Measurements from ENCODE around the gene CDH19.
A peak's percentile ranks its signal among the peaks of the same experiment; 100 is the strongest.

The CDH19 gene

DNA sequence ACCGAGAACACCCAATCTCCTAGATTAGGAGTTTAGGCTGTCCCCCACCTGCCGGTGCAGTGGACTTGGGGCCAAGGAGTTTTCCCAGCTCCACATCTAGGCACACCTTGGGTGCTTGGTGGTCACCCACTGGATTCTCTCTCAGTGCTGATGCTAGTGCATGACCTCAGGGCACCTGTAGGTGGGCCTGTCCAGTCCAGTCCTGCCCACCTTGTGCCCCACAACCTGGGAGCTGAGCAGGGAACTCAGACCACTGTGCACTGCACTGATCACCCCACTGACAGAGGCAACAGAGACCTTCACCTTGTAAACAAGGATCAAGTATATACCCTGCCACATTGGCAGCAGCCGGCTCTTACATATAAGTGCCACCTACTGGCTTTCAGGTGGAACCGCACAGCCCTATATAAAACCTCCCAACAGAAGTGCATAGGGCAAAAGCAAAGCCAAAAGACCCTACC is 12.7 kb upstream of the CDH19 start:
- ChIA-PET POLR2A (no interaction called here), CTCF (no interaction called here)
- no peak for DNase-seq (ENCODE audit: extremely low spot score)
- TF ChIP-seq, protein P1, sequence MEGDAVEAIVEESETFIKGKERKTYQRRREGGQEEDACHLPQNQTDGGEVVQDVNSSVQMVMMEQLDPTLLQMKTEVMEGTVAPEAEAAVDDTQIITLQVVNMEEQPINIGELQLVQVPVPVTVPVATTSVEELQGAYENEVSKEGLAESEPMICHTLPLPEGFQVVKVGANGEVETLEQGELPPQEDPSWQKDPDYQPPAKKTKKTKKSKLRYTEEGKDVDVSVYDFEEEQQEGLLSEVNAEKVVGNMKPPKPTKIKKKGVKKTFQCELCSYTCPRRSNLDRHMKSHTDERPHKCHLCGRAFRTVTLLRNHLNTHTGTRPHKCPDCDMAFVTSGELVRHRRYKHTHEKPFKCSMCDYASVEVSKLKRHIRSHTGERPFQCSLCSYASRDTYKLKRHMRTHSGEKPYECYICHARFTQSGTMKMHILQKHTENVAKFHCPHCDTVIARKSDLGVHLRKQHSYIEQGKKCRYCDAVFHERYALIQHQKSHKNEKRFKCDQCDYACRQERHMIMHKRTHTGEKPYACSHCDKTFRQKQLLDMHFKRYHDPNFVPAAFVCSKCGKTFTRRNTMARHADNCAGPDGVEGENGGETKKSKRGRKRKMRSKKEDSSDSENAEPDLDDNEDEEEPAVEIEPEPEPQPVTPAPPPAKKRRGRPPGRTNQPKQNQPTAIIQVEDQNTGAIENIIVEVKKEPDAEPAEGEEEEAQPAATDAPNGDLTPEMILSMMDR (IDR thresholded peaks at IDR 0.05; ENCODE audit: control extremely low read depth, extremely low read depth, low read depth, missing control alignments) = peak; percentile 35

DNA sequence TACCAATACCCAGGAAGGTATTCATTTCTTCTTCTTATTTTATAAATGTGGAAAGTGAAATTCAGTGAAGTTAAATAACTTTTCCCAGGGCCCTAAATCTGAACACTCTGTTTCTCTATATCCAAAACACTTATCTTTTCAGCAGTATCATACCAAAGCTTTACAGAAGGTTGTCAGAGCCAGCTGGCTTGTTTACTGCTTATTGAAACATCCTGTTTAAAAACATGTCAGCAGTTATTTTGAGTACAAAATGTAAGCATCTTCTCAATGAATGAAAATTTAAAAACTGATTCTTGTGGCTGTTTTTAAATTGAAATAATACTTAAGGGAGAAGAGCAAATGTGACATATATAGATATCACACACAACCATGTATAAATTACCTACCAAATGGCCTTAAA is 11.3 kb upstream of the CDH19 start:
- no peak for DNase-seq (ENCODE audit: extremely low spot score)
- ChIA-PET CTCF (no interaction called here), POLR2A (no interaction called here)
- TF ChIP-seq, protein P1 (IDR thresholded peaks at IDR 0.05; ENCODE audit: control extremely low read depth, extremely low read depth, low read depth, missing control alignments) = no peak

DNA sequence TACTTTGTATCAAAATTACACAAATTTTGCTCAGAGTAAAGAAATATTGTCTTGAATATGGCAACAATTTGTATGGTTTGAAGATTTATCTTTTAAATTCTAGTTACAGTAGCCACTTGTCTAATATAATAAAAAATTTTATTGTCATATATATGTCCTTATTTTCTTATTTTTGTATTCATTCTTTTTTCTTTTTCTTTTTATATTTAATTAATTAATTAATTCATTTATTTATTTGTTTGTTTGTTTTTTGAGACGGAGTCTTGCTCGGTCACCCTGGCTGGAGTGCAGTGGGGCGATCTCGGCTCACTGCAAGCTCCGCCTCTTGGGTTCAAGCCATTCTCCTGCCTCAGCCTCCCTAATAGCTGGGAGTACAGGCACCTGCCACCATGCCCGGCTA is 3.7 kb upstream of the CDH19 start:
- POLR2A ChIA-PET = no interaction called here
- DNase-seq (ENCODE audit: extremely low spot score) = no peak
- TF ChIP-seq, protein P1 (IDR thresholded peaks at IDR 0.05; ENCODE audit: control extremely low read depth, extremely low read depth, low read depth, missing control alignments) = no peak
- CTCF ChIA-PET = no interaction called here

DNA sequence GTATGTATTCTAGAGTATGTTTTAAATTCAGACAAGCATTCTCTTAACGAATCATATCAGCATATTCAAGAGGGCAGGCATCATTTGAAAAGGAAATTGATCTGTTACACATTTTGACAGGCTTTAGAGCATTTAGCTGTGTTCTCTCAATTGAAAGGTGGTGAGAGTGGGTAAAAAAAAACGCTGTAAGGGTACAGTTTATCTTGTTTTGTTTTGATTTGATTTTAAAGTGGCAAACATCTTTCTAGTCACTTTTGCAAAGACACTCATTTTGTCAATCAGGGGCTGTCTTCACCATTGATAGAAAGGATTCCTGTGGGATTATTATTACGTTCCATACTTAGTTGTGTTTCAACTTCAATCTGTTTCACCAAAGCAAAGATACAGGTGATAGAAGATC is 2.2 kb downstream of the CDH19 start:
- DNase-seq (ENCODE audit: extremely low spot score) = no peak
- CTCF ChIA-PET = no interaction called here
- POLR2A ChIA-PET = no interaction called here
- TF ChIP-seq, protein P1 (IDR thresholded peaks at IDR 0.05; ENCODE audit: control extremely low read depth, extremely low read depth, low read depth, missing control alignments) = no peak

DNA sequence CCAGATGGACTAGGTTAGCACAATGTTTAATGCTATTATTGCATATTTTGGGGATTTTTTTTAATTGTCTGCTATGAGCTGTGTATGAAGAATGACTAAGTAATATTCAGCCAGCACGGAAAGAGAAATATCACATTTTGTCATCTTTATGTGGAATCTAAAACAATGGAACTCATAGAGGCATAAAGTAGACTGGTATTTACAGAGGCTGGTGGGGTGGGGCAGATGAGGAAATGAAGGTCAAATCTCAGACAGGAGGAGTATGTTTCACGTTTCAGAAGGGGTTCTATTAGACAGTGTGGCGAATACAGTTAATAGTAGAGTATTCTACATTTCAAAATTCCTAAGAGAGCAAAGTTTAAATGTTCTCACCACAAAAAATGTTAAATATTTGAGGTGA is 4.7 kb downstream of the CDH19 start:
- DNase-seq (ENCODE audit: extremely low spot score) = no peak
- ChIA-PET CTCF (interaction anchor here (0.7 kb wide), 1 partner anchor 13 kb away, joined by 3 read pairs; no protein-coding TSS in a partner anchor), POLR2A (no interaction called here)
- TF ChIP-seq, protein P1 (IDR thresholded peaks at IDR 0.05; ENCODE audit: control extremely low read depth, extremely low read depth, low read depth, missing control alignments) = no peak

DNA sequence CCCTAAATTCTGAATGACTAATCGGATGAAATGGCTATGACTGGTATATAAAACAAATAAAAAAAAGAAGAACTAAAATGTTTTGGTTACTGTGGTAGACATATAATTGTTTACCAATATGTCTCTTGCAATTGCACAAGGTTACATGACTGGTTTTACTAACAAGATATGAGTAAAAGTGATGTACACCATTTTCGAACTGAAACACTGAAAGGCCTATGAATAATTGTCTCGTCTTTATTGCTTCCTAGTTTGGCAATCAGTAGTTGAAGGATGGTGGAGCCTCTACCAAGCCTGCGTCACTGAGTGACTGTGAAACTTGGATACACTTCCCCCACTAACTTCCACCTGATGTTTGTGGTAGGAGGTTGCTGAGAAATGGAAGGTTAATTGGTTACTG is 16.5 kb downstream of the CDH19 start:
- no peak for DNase-seq (ENCODE audit: extremely low spot score)
- ChIA-PET CTCF (no interaction called here), POLR2A (no interaction called here)
- TF ChIP-seq, protein P1 (IDR thresholded peaks at IDR 0.05; ENCODE audit: control extremely low read depth, extremely low read depth, low read depth, missing control alignments) = no peak

DNA sequence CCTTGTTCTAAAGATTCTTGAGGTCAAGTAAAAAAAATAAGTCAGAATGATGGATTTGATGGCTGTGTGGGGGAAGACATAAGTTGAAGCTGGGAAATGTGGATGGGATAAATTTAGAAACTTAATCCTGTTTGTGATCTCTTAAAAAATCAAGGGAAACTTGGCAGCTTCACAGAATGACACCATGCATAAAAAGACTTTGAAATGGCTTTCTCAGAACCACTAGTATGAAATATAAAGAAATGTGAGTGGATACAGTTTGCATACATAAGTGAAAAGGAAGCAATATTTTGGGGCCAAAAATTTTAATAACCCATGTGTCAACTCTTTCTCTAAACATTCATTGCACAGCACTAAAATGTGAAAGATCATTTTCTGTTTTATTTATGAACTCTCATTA is 21.7 kb downstream of the CDH19 start:
- POLR2A ChIA-PET = no interaction called here
- CTCF ChIA-PET = no interaction called here
- DNase-seq (ENCODE audit: extremely low spot score) = no peak
- TF ChIP-seq, protein P1 (IDR thresholded peaks at IDR 0.05; ENCODE audit: control extremely low read depth, extremely low read depth, low read depth, missing control alignments) = no peak

Measured in GM10248 (cell line).